Natural killer cell (primary cell): Measurements from ENCODE around the gene CHSY1. TPM values are rescaled to one million over a fixed set of nuclear protein-coding genes. Genes with fewer than 3 reads are reported as not detected.
A peak's percentile ranks its signal among the peaks of the same experiment; 100 is the strongest.

Experiments used
- ATAC-seq, 3 donors: fragments of 150-1000 bp in 2 of 3; fragments of 200-7000 bp in 1 of 3; cut with Tn5 transposase; 1 replicate in 1 of 3; 2 replicates in 2 of 3; pipeline ENCODE4 v1.10.0; 2021; ENCODE audit warnings: mild to moderate bottlenecking in 2 of 3, moderate library complexity in 2 of 3
- DNase-seq, 2 donors: peaks; one replicate each; pipeline versions ENCODE4 v3.0.0 to v3.0.0-alpha.2; 2013 to 2021; ENCODE audit warnings: mixed read lengths in 1 of 2
- H3K27ac ChIP-seq: one replicate; pipeline ENCODE4 v1.5.1; 2013; ENCODE audit warnings: mild to moderate bottlenecking, low read length
- H3K27me3 ChIP-seq: one replicate; pipeline ENCODE4 v1.6.1; 2013; ENCODE audit warnings: low read length; ENCODE audit not compliant: control insufficient read depth, insufficient read depth
- H3K36me3 ChIP-seq: one replicate; pipeline ENCODE4 v1.6.1; 2013; ENCODE audit warnings: low read length; ENCODE audit not compliant: control insufficient read depth, insufficient read depth
- H3K4me1 ChIP-seq: one replicate; pipeline ENCODE4 v1.6.1; 2013; ENCODE audit warnings: low read length; ENCODE audit not compliant: control insufficient read depth, insufficient read depth
- H3K4me3 ChIP-seq: one replicate; pipeline ENCODE4 v1.5.1; 2013; ENCODE audit warnings: low read length
- H3K9me3 ChIP-seq: one replicate; pipeline ENCODE4 v1.6.1; 2013; ENCODE audit warnings: low read length; ENCODE audit not compliant: control insufficient read depth, insufficient read depth
- H3K27ac Mint-ChIP-seq, 2 donors: one replicate each; pipeline ENCODE4 v1.8.0; 2022; ENCODE audit warnings: mild to moderate bottlenecking in 2 of 2, mixed read lengths in 2 of 2, moderate library complexity in 1 of 2
- H3K27me3 Mint-ChIP-seq, 2 donors: one replicate each; pipeline ENCODE4 v1.8.0; 2022; ENCODE audit warnings: low read depth in 2 of 2, mixed read lengths in 2 of 2
- H3K36me3 Mint-ChIP-seq: one replicate; pipeline ENCODE4 v1.8.0; 2022; ENCODE audit warnings: mixed read lengths
- H3K4me1 Mint-ChIP-seq, 2 donors: one replicate each; pipeline ENCODE4 v1.8.0; 2022; ENCODE audit warnings: mixed read lengths in 2 of 2
- H3K4me3 Mint-ChIP-seq: one replicate; pipeline ENCODE4 v1.8.0; 2022; ENCODE audit warnings: mild to moderate bottlenecking, moderate library complexity, mixed read lengths
- H3K9me3 Mint-ChIP-seq, 2 donors: one replicate each; pipeline ENCODE4 v1.8.0; 2022; ENCODE audit warnings: mixed read lengths in 2 of 2
- WGBS: methylation state at CpG from one replicate; pipeline ENCODE4 v1.1.7; 2013; ENCODE audit warnings: missing lambda C conversion rate; ENCODE audit not compliant: insufficient coverage; 5-methylcytosine and 5-hydroxymethylcytosine counted together
- intact Hi-C: fragments of 100-400 bp; cut with micrococcal nuclease; formaldehyde crosslinking; loops from one replicate; pipeline ENCODE4 v1.14.2; 2022
- total RNA-seq, 4 donors: library from RNA; stranded (reverse); fragments of 120-200 nt in 1 of 4; gene quantifications; one replicate each; pipeline versions ENCODE4 v1.2.3 to v1.2.4, GENCODE V29; 2013 to 2022
- TF ChIP-seq, protein P1 (sequence below): fragments of 200-600 bp; IDR thresholded peaks from one replicate; pipeline ENCODE4 v1.8.0; 2022; ENCODE audit warnings: antibody characterized with exemption

CHSY1 gene
- total RNA-seq, 3 donors from 2014 or later (not counting 1 experiment from before 2014, with no cell fraction given): 21.1 to 32.5 (median 30.8) TPM

DNA sequence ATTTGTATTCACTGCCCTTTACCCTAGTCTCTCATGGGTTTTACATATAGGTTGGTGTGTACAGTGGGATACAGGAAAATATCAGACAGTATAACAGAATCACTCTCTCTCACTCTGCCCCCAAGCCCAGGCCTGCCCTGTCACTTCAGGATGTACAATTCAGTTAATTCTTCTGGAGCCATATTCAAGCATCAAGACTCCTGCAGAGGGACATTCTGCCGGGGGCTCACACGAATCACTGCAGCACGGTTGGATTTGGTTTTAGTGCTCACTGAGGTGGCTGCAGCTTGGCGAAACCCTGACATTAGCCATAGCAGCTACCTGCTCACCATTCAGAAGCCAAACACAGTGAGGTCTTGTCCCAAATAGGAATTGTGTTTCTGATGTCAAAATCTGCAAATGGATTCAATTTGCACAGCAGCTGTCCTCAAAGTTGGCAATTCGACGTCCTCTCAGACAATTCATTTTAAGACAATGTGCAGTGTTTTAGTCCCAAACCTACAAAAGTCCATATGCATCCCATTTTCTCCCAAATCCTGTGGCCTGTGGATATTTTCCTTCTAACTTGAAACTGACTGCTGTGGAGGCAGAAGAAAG is 82.9 kb downstream of the CHSY1 start:
- Mint-ChIP-seq H3K4me1 (peaks cover 28 to 30% of the 10 kb centered on the region in 2 donors), H3K9me3 (peaks cover 0 to 4% of the 10 kb centered on the region in 2 donors), H3K27me3 (no peaks in the 10 kb centered on the region), H3K27ac (peak overlapping the region in 1 of 2 donors; percentile 86), H3K4me3 (peak overlapping the region; percentile 11), H3K36me3 (peaks cover 23% of the 10 kb centered on the region)
- Histone ChIP-seq H3K4me3 (no peak overlapping the region), H3K36me3 (no peaks in the 10 kb centered on the region), H3K9me3 (peaks cover 17% of the 10 kb centered on the region), H3K4me1 (peaks cover 17% of the 10 kb centered on the region), H3K27ac (no peak overlapping the region), H3K27me3 (no peaks in the 10 kb centered on the region)
- intact Hi-C loops: no loop called here
- TF ChIP-seq, protein P1, sequence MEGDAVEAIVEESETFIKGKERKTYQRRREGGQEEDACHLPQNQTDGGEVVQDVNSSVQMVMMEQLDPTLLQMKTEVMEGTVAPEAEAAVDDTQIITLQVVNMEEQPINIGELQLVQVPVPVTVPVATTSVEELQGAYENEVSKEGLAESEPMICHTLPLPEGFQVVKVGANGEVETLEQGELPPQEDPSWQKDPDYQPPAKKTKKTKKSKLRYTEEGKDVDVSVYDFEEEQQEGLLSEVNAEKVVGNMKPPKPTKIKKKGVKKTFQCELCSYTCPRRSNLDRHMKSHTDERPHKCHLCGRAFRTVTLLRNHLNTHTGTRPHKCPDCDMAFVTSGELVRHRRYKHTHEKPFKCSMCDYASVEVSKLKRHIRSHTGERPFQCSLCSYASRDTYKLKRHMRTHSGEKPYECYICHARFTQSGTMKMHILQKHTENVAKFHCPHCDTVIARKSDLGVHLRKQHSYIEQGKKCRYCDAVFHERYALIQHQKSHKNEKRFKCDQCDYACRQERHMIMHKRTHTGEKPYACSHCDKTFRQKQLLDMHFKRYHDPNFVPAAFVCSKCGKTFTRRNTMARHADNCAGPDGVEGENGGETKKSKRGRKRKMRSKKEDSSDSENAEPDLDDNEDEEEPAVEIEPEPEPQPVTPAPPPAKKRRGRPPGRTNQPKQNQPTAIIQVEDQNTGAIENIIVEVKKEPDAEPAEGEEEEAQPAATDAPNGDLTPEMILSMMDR: no peak
- ATAC-seq (no peak), DNase-seq (no peak)
- 78% methylated on average over 6 of the region's 6 CpGs for WGBS

DNA sequence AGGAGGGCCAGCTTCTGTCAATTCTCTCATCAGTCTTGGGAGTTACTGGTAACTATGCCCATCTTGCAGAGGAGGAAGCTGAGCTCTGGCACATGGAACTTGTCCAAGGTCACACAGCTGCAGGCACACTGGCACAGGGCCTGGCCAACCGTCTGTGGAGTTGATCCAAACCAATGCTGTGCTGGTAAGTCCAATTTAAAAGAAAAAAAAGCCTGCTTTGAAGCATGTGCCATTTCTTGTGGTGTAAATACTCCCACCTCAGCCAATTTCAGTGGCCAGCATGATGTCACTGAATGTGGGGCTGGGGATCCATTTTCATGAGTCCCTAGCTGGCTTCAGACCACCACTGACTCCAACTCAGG is 83.4 kb downstream of the CHSY1 start:
- Mint-ChIP-seq H3K27ac (peak overlapping the region in 1 of 2 donors; percentile 86), H3K4me1 (peaks cover 25 to 30% of the 10 kb centered on the region in 2 donors), H3K9me3 (peaks cover 0 to 4% of the 10 kb centered on the region in 2 donors), H3K4me3 (no peak overlapping the region), H3K27me3 (no peaks in the 10 kb centered on the region), H3K36me3 (peaks cover 23% of the 10 kb centered on the region)
- WGBS: 71% methylated on average over 1 of the region's 1 CpG
- Histone ChIP-seq H3K4me1 (peaks cover 17% of the 10 kb centered on the region), H3K9me3 (peaks cover 17% of the 10 kb centered on the region), H3K27ac (no peak overlapping the region), H3K36me3 (no peaks in the 10 kb centered on the region), H3K4me3 (no peak overlapping the region), H3K27me3 (no peaks in the 10 kb centered on the region)
- intact Hi-C loops: no loop called here
- TF ChIP-seq, protein P1: no peak
- no peak for DNase-seq
- ATAC-seq: no peak

DNA sequence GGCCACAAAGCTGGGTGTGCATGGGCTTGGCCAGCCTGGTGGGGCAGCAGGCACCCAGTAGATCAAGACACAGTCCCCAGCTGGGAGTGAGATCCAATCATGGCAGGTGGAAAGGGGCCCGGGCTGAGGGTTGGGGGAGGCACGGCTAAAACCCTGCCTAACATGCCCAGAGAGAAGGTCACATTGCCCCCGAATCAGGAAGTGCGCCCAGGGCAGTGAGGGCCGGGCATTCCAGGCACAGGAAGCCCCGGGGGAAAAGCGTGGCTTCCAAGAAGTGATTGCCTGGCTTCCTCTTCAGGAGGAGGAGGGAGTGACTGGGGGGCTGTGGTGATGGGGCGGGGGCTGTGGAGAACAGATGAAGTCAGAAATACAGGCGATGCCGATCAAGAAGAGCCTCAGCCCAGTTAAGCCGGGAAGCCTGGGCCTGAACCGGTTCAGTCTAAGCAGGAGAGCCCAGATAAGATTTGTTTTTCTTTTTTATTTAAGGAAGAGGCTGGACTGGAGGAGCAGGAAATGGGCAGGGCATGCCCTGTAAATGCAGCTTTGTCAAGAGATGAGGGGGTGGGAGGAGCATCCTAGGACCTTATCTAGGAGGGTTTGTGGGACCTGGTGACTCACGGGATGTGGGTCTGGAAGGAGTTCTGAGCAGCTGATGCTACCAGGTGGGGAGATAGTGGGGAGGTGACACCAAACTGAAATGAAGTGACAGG is 83.9 kb downstream of the CHSY1 start:
- peak in 1 of 2 donors; percentile 49 for DNase-seq
- Histone ChIP-seq H3K27ac (peak overlapping the region; percentile 9), H3K4me3 (no peak overlapping the region)

More for the DNA sequence above, 83.9 kb downstream of the CHSY1 start:
- TF ChIP-seq, protein P1: no peak
- peaks cover 17% of the 10 kb centered on the region for H3K4me1 ChIP-seq
- Mint-ChIP-seq H3K9me3 (peaks cover 0 to 4% of the 10 kb centered on the region in 2 donors), H3K4me1 (peaks cover 25 to 30% of the 10 kb centered on the region in 2 donors), H3K4me3 (peak overlapping the region; percentile 68), H3K27me3 (no peaks in the 10 kb centered on the region), H3K27ac (peak overlapping the region; percentile 66 to 86), H3K36me3 (peaks cover 23% of the 10 kb centered on the region)
- no peaks in the 10 kb centered on the region for H3K27me3 ChIP-seq
- H3K36me3 ChIP-seq: no peaks in the 10 kb centered on the region
- peaks cover 17% of the 10 kb centered on the region for H3K9me3 ChIP-seq
- peak; percentile 71 to 83 (median 71) for ATAC-seq
- intact Hi-C loops: no loop called here
- 14% methylated on average over 13 of the region's 13 CpGs for WGBS
